OCI-LY1 (cell line): ENCODE data around the gene MDGA2.

Source experiments
- H2AFZ ChIP-seq: fragments of 200-600 bp; sonication (generic), shearing (Covaris generic); 2 replicates; pipeline ENCODE4 v1.6.0; 2014; ENCODE audit warnings: antibody characterized with exemption, mild to moderate bottlenecking, low read length
- H3F3A ChIP-seq: fragments of 200-600 bp; sonication (generic), shearing (Covaris generic); 2 replicates; pipeline ENCODE4 v1.6.0; 2014; ENCODE audit warnings: mild to moderate bottlenecking, antibody characterized with exemption, low read length, moderate library complexity; ENCODE audit not compliant: insufficient read depth
- H3K27ac ChIP-seq: fragments of 200-600 bp; sonication (generic); 2 replicates; pipeline ENCODE4 v1.5.1; 2014; ENCODE audit warnings: low read length, mixed run types, mild to moderate bottlenecking, low read depth; ENCODE audit not compliant: poor library complexity, severe bottlenecking
- H3K27me3 ChIP-seq: fragments of 200-600 bp; sonication (generic); 2 replicates; pipeline ENCODE4 v1.6.0; 2014; ENCODE audit warnings: antibody characterized with exemption, mild to moderate bottlenecking, low read length, moderate library complexity; ENCODE audit not compliant: insufficient read depth
- H3K36me3 ChIP-seq: fragments of 200-600 bp; sonication (generic); 2 replicates; pipeline ENCODE4 v1.6.1; 2014; ENCODE audit warnings: mild to moderate bottlenecking, antibody characterized with exemption, low read length, moderate library complexity, mixed read lengths; ENCODE audit not compliant: insufficient read depth
- H3K4me1 ChIP-seq: fragments of 200-600 bp; sonication (generic); 2 replicates; pipeline ENCODE4 v1.5.1; 2014; ENCODE audit warnings: mild to moderate bottlenecking, low read length, moderate library complexity; ENCODE audit not compliant: insufficient read depth, severe bottlenecking
- H3K4me2 ChIP-seq: fragments of 200-600 bp; sonication (generic), shearing (Covaris generic); 2 replicates; pipeline ENCODE4 v1.6.1; 2014; ENCODE audit warnings: low read length
- H3K4me3 ChIP-seq: fragments of 200-600 bp; sonication (generic); 2 replicates; pipeline ENCODE4 v1.5.1; 2014; ENCODE audit warnings: low read length, low read depth, mild to moderate bottlenecking, mixed read lengths; ENCODE audit not compliant: poor library complexity, severe bottlenecking
- H3K79me2 ChIP-seq: fragments of 200-600 bp; shearing (Covaris generic); 2 replicates; pipeline ENCODE4 v1.6.1; 2016; ENCODE audit warnings: mixed run types, low read length, mixed read lengths; ENCODE audit not compliant: insufficient read depth
- H3K9ac ChIP-seq: fragments of 200-600 bp; sonication (generic), shearing (Covaris generic); 2 replicates; pipeline ENCODE4 v1.6.1; 2014; ENCODE audit warnings: mild to moderate bottlenecking, low read length, mixed read lengths
- H3K9me2 ChIP-seq: fragments of 200-600 bp; sonication (generic), shearing (Covaris generic); 2 replicates; pipeline ENCODE4 v1.6.1; 2014; ENCODE audit warnings: low read depth, mild to moderate bottlenecking, low read length, mixed read lengths
- H3K9me3 ChIP-seq: fragments of 200-600 bp; shearing (Covaris generic); 2 replicates; pipeline ENCODE4 v1.6.1; 2014; ENCODE audit warnings: low read length, mixed read lengths
- H4K20me1 ChIP-seq: fragments of 200-600 bp; sonication (generic), shearing (Covaris generic); 2 replicates; pipeline ENCODE4 v1.6.0; 2016; ENCODE audit warnings: mild to moderate bottlenecking, low read length; ENCODE audit not compliant: insufficient read depth
- CTCF ChIP-seq: fragments of 200-600 bp; sonication (generic), shearing (Covaris generic); IDR thresholded peaks from 2 replicates; pipeline ENCODE4 v1.5.1; 2017; ENCODE audit warnings: mild to moderate bottlenecking, antibody characterized with exemption, low read length, moderate library complexity, mixed read lengths
- EZH2 ChIP-seq: fragments of 200-600 bp; sonication (generic), shearing (Covaris generic); IDR thresholded peaks from 2 replicates; pipeline ENCODE4 v1.8.0; 2017; ENCODE audit warnings: borderline replicate concordance, mixed run types, mild to moderate bottlenecking, antibody characterized with exemption, low read length, moderate library complexity, mixed read lengths

MDGA2 gene

GRCh38 chr14:47665337-47666134 lies 9.9 kb downstream of the MDGA2 start:
- no peak overlapping the region for H2AFZ ChIP-seq
- H3K9me2 ChIP-seq: no peaks in the 10 kb centered on the region
- H3K9me3 ChIP-seq: no peaks in the 10 kb centered on the region
- H3K9ac ChIP-seq: no peak overlapping the region
- H3K4me3 ChIP-seq: no peak overlapping the region
- H3K36me3 ChIP-seq: no peaks in the 10 kb centered on the region
- TF ChIP-seq CTCF: no peak
- no peak for TF ChIP-seq EZH2
- no peaks in the 10 kb centered on the region for H3K27me3 ChIP-seq
- no peak overlapping the region for H3K27ac ChIP-seq
- H3K4me1 ChIP-seq: no peaks in the 10 kb centered on the region
- H3F3A ChIP-seq: no peaks in the 10 kb centered on the region
- no peak overlapping the region for H3K4me2 ChIP-seq
- H3K79me2 ChIP-seq: no peaks in the 10 kb centered on the region
- no peaks in the 10 kb centered on the region for H4K20me1 ChIP-seq

GRCh38 chr14:47662466-47662865 lies 12.9 kb downstream of the MDGA2 start:
- no peaks in the 10 kb centered on the region for H3K9me3 ChIP-seq
- no peak overlapping the region for H3K4me3 ChIP-seq
- H3F3A ChIP-seq: no peaks in the 10 kb centered on the region
- no peaks in the 10 kb centered on the region for H4K20me1 ChIP-seq
- H3K9me2 ChIP-seq: no peaks in the 10 kb centered on the region
- no peak overlapping the region for H3K4me2 ChIP-seq
- no peaks in the 10 kb centered on the region for H3K4me1 ChIP-seq
- no peak overlapping the region for H3K27ac ChIP-seq
- no peaks in the 10 kb centered on the region for H3K36me3 ChIP-seq
- H3K79me2 ChIP-seq: no peaks in the 10 kb centered on the region
- TF ChIP-seq EZH2 (no peak), CTCF (no peak)
- no peaks in the 10 kb centered on the region for H3K27me3 ChIP-seq
- no peak overlapping the region for H2AFZ ChIP-seq
- H3K9ac ChIP-seq: no peak overlapping the region

- H3K9ac ChIP-seq: no peak overlapping the region
- H3K4me3 ChIP-seq: no peak overlapping the region
- no peaks in the 10 kb centered on the region for H3F3A ChIP-seq
- H2AFZ ChIP-seq: no peak overlapping the region
- no peaks in the 10 kb centered on the region for H3K36me3 ChIP-seq
- H3K27ac ChIP-seq: no peak overlapping the region
- TF ChIP-seq CTCF (no peak), EZH2 (no peak)
- H3K9me3 ChIP-seq: no peaks in the 10 kb centered on the region
- H4K20me1 ChIP-seq: no peaks in the 10 kb centered on the region
- no peaks in the 10 kb centered on the region for H3K27me3 ChIP-seq
- H3K9me2 ChIP-seq: no peaks in the 10 kb centered on the region
- no peak overlapping the region for H3K4me2 ChIP-seq
- H3K4me1 ChIP-seq: no peaks in the 10 kb centered on the region
- no peaks in the 10 kb centered on the region for H3K79me2 ChIP-seq
Measured at GRCh38 chr14:47660158-47660557, 15.2 kb downstream of the MDGA2 start.
